KOPT-K1 (cell line): ENCODE data around the gene NEK11.
A peak's percentile ranks its signal among the peaks of the same experiment; 100 is the strongest.

Source experiments
- H3K27ac ChIP-seq: fragments of 200-600 bp; sonication (generic); 2 replicates; pipeline ENCODE4 v1.5.1; 2016; ENCODE audit warnings: antibody characterized with exemption, mild to moderate bottlenecking, low read depth, low read length; ENCODE audit not compliant: poor library complexity, severe bottlenecking
- H3K36me3 ChIP-seq: fragments of 200-600 bp; sonication (generic); 2 replicates; pipeline ENCODE4 v1.5.1; 2017; ENCODE audit warnings: antibody characterized with exemption, mild to moderate bottlenecking, low read length, moderate library complexity; ENCODE audit not compliant: insufficient read depth
- H3K9me3 ChIP-seq: fragments of 200-600 bp; sonication (generic); 2 replicates; pipeline ENCODE4 v1.5.1; 2017; ENCODE audit warnings: antibody characterized with exemption, low read length, mild to moderate bottlenecking; ENCODE audit not compliant: insufficient read depth, poor library complexity, severe bottlenecking

The NEK11 gene, protein sequence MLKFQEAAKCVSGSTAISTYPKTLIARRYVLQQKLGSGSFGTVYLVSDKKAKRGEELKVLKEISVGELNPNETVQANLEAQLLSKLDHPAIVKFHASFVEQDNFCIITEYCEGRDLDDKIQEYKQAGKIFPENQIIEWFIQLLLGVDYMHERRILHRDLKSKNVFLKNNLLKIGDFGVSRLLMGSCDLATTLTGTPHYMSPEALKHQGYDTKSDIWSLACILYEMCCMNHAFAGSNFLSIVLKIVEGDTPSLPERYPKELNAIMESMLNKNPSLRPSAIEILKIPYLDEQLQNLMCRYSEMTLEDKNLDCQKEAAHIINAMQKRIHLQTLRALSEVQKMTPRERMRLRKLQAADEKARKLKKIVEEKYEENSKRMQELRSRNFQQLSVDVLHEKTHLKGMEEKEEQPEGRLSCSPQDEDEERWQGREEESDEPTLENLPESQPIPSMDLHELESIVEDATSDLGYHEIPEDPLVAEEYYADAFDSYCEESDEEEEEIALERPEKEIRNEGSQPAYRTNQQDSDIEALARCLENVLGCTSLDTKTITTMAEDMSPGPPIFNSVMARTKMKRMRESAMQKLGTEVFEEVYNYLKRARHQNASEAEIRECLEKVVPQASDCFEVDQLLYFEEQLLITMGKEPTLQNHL

DNA sequence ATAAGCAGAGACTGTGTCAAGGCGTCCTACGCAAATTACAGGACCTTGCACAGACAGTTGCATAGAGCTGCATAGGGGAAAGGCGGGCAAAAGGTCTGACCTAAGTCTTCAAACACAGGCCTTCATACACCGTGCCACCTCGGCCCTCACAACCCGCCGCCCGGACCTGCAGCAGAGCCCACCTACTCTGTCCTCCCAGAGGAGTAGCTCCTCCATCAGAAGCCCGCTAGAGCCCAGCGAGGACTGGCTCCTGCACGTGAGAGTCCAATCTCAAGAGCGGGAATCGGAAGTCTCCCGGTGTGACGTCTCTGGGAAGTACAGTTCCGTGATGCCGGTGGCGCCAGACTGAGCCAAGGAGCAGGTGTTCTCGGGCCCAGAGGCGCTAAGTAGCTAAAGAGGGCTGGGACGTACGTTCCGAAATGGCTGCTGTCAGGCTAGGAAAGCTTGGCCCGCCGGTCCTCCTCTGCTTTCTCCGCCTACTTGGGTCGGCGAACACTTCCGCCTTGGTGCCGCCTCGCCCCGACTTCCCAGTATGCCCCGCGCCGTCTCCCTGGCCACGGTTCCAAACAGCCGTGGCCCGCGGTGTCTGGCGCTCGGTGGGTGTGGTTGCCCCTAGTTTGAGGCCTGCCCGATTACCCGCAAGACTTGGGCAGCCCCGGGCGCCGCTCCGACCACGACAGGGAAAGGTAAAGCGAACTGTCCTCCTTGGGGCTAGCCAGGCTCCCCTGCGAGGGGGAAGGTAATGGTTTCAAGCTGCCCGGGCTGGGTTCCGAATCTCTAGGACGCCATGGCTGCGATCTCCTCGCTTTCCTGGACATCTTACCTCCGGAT is at the start of gene NEK11, which contains the start of gene ASTE1:
Gene NEK11, plus strand, starts transcription at position 557 of the 831 bp plus-strand sequence. CDS start 2,832 bp downstream, outside the sequence.
Gene ASTE1, minus strand, starts transcription at position 505 of the 831 bp plus-strand sequence. CDS start 1,519 bp downstream, outside the sequence.
- Histone ChIP-seq H3K27ac (peak within 1 kb of the TSS; percentile 83), H3K9me3 (no peaks in the 10 kb centered on the region), H3K36me3 (peaks cover 30% of the 10 kb centered on the region)

DNA sequence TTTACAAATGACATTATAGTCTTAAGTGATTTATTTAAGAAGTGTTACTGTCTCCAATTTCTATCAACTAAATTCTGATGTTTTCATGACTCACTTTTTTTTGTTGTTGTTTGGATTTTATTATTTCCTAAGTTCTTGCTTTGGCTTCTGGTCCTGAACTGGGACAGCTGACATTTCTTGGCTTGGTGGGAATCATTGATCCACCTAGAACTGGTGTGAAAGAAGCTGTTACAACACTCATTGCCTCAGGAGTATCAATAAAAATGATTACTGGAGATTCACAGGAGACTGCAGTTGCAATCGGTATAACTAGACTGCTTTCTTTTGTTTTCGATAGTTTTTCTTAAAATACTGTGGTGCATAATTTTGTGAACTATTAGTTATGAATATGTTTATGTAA is 47.6 kb upstream of the NEK11 start:
- peaks cover 91% of the 10 kb centered on the region for H3K36me3 ChIP-seq

DNA sequence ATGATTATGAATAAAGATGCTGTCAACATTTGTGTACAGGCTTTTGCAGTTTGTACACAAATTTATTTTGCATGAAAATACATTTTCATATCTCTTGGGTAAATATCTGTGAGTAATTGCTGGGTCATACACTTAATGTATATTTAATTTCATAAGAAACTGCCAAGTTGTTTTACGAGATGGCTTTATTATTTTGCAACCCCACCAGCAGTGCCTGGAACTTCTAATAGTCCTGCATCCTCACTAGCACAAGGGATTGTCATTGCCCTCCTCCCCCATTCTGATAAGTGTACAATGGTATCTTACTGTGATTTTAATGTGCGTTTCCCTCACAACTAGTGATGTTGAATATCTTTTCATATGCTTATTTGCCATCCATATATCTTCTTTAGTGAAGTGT is 45.2 kb upstream of the NEK11 start:
- peaks cover 70% of the 10 kb centered on the region for H3K36me3 ChIP-seq
- H3K27ac ChIP-seq, result no peak overlapping the region
- H3K9me3 ChIP-seq, result no peaks in the 10 kb centered on the region

More for the DNA sequence above, 47.6 kb upstream of the NEK11 start:
- Histone ChIP-seq H3K27ac (no peak overlapping the region), H3K9me3 (no peaks in the 10 kb centered on the region)

DNA sequence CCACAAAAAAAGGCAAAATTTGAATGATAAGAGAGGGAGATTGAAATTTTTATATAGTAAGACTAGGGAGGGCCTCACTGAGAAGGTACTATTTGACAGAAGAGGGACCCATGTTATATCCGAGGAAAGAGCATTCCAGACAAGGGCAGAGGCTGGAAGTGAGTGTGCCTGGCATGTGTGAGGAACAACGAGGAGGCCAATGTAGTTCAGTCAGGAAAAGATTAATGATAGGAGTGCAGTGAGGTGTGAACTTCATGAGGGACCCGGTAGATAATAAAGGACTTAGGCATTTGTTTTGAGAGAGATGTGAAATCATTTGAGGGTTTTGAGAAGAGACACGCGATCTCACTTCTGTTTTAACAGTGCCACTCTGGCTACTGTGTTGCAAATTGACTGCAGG is 36.4 kb upstream of the NEK11 start:
- Histone ChIP-seq H3K36me3 (peaks cover 59% of the 10 kb centered on the region), H3K9me3 (no peaks in the 10 kb centered on the region), H3K27ac (no peak overlapping the region)

DNA sequence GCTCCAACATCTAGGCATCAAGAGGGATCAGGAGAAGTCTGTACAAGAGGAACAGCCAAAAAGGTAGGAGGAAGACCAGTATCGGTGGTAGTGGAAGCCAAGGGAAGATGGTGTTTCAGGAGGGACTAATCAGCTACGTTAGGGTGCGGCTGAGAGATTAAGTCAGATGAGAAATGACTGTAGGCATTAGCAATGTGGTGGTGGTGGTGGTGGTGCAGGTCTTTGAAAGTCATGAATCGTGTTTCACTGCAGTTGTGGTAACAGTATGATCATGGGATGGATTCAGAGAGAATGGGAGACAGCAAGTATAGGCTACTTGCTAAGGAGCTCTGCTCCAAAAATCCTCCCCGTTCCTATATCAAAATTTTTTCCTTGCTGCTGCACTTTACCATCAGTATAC is 35.6 kb upstream of the NEK11 start:
- H3K36me3 ChIP-seq, result peaks cover 67% of the 10 kb centered on the region
- no peak overlapping the region for H3K27ac ChIP-seq
- H3K9me3 ChIP-seq, result no peaks in the 10 kb centered on the region

DNA sequence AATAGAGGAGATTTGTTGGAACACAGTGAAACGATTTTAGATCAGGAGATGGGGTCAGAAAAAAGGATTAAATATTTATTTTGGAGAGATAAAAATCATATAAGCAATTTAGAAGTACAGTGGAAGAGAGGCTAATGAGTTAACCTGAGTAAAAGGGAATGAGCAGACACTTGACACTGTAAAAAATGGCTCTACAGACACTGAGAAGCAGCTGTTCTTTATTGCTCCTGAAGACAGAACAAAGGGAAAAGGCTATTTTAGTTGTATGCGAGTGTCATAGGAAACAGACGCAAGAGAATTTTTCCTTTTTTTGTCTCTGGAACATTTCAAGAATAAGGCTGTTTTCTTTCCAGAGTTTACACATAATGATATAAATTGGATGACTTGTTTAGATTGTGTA is 34.3 kb upstream of the NEK11 start:
- Histone ChIP-seq H3K9me3 (no peaks in the 10 kb centered on the region), H3K27ac (no peak overlapping the region), H3K36me3 (peaks cover 80% of the 10 kb centered on the region)

DNA sequence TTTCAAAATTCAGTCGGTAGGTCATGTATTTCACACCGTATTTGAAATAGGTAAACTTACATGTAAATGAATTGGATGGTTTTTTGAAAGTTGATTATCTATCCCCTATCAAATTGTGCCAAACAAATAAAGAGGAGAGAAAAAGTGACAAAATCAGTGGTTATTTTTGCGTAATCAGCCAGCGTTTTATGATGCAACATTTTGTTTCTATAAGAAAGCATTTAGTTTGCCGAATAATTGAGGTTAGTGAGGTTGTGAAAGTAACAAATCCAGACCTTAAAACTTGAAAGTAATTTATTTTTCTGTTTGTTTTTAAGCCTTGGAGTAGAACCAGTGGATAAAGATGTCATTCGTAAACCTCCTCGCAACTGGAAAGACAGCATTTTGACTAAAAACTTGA is 29.4 kb upstream of the NEK11 start:
- no peaks in the 10 kb centered on the region for H3K9me3 ChIP-seq
- H3K36me3 ChIP-seq, result peaks cover 91% of the 10 kb centered on the region
- no peak overlapping the region for H3K27ac ChIP-seq

DNA sequence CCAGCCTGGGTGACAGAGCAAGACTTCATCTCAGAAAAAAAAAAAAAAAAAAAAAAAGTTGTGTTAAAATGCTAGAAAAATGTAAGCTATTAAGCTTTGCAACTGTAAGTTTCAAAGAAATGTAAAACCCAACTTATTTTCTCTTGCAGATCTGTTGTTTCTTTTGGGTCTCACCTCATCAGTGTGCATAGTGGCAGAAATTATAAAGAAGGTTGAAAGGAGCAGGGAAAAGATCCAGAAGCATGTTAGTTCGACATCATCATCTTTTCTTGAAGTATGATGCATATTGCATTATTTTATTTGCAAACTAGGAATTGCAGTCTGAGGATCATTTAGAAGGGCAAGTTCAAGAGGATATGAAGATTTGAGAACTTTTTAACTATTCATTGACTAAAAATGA is 25.6 kb upstream of the NEK11 start:
- H3K9me3 ChIP-seq, result no peaks in the 10 kb centered on the region
- no peak overlapping the region for H3K27ac ChIP-seq
- peaks cover 94% of the 10 kb centered on the region for H3K36me3 ChIP-seq

DNA sequence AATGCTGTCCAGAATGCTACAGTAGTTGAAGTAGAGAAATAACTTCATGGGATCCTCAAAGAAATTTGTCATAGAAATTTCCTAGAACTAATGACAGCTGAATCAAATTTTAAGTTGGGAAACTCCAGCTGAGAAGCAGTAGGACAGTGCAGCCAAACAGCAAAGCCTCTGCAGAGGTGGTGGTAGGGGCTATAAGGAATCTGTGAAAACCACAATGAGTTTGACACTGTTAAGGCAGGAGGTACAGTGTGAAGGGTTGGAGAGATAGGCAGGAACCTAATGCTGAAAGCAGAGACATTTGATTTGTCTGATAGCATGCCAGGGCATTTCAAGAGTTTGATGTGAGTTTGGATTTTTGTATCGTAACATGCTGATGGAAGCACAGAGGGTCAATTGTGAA is 22.1 kb upstream of the NEK11 start:
- H3K36me3 ChIP-seq, result peaks cover 93% of the 10 kb centered on the region
- H3K9me3 ChIP-seq, result no peaks in the 10 kb centered on the region

DNA sequence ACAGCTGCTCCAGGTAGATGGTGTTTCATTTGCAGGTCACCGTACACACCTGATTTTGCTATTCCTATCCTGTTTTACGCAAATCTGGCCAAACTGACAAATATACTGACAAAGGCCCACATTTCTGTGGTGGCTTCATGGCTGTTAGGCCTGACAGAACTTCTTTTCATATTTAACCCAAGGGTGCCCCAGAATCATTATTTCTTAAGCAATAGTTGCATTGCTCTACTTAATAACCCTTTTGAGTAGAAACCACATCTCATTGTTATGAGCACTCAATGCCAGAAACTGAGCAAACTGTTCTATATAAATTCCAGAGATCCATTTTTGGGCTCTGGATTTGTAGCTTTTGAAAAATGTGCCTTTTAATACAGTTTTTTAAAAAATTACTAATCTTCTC is 19.4 kb upstream of the NEK11 start:
- Histone ChIP-seq H3K27ac (no peak overlapping the region), H3K36me3 (peaks cover 97% of the 10 kb centered on the region), H3K9me3 (no peaks in the 10 kb centered on the region)

More for the DNA sequence above, 22.1 kb upstream of the NEK11 start:
- H3K27ac ChIP-seq, result no peak overlapping the region

DNA sequence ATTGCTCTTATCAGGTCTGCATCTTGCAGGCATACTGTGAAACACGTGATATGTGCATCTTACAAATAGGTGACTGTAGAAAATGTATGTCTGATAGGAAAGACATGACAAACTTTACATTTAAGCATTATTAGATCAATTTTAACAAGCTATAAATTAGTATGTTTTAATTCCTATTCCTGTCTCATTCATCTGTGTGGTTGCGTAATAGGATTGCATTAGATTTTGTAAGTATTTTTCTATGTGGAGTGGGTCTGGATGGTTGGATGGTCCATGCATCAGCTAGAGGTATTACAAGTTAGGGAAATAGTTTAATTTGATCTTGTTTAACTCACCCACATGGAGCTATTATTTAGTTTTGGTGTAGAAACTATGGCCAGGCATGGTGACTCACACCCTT is 18.9 kb upstream of the NEK11 start:
- Histone ChIP-seq H3K36me3 (peaks cover 97% of the 10 kb centered on the region), H3K27ac (no peak overlapping the region), H3K9me3 (no peaks in the 10 kb centered on the region)

DNA sequence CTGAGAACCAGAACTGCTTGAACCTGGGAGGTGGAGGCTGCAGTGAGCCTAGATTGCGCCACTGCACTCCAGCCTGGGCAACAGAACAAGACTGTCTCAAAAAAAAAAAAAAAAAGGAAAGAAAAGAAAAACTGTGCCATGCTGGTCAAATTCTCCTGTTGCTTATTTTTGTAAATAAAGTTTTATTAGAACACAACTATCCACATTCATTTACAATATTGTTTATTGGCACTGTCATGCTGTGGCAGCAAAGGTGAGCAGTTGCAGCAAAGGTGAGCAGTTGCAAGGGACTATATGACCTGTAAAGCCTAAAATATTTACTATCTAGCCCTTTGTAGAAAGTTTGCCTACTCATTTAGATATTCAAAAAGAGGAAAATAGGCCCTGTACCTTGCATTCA is 18.4 kb upstream of the NEK11 start:
- no peak overlapping the region for H3K27ac ChIP-seq
- H3K36me3 ChIP-seq, result peaks cover 97% of the 10 kb centered on the region
- H3K9me3 ChIP-seq, result no peaks in the 10 kb centered on the region

DNA sequence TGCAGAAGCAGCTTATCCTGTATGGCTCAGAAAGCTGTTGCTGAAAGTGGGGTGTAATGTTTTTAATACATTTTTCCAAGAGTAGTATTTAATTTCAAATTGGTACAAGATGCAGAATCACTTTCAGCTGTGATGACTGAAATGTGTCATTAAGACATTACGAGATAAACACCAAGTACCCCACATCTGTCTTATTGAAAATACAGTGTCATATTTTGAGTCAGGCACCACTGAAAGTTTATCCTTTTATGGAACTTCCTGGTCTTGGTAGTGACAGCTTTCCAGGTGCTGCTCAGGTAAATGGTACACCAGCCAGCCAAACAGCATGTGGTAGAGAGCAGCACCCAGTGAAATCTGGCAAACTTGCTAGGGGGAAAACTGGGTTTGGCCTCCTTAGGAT is 17.0 kb upstream of the NEK11 start:
- Histone ChIP-seq H3K36me3 (peaks cover 97% of the 10 kb centered on the region), H3K9me3 (no peaks in the 10 kb centered on the region), H3K27ac (no peak overlapping the region)

DNA sequence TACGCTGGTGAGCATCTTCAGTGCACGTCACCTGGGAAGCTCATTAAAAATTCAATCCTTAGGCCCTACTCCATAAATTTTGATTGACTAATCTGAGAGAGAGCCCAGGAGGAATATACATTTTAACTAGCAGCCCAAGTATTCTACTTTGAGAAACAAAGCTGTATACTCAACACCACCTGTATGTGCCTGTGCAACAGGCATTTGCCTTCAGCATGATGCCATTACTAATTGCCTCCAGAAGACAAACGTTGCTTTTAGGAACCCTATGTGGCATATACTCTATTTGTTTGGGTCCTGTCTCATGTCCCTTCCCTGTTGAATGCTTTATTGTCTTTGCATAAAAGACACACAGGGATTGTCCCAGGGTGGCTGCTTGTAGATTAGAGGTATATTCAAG is 7.7 kb upstream of the NEK11 start:
- Histone ChIP-seq H3K27ac (no peak overlapping the region), H3K36me3 (peaks cover 90% of the 10 kb centered on the region), H3K9me3 (no peaks in the 10 kb centered on the region)

DNA sequence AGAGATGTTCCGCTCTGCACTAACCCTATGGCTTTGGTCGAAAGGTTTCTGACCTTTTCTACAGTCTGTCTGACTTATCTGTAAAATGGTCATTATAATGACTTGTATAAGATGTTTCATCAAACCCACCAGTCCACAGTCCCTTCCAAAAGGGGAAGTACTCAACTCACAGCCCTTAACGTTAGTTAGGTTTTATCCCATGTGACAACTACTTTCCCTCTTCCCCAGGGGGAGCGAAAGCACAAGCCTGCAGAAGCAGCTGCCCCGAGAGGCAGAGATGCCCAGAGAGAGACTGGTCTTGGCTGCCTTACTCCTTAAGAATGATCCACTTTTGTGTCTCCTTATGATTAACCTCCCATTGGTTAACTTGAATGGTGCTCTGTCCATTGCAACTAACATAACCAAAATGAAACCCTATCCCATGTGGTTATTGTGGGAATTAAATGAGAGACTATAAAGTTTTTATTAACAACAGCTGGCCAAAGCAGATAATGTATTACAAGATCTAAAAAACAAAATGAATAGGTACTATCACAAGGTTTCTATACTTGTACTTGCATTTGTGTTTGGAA is 6.5 kb upstream of the NEK11 start:
- no peaks in the 10 kb centered on the region for H3K9me3 ChIP-seq
- peaks cover 89% of the 10 kb centered on the region for H3K36me3 ChIP-seq
- H3K27ac ChIP-seq, result no peak overlapping the region
